Fibroblast of mammary gland (primary cell): Measurements from ENCODE around the gene AVEN.
A peak's percentile ranks its signal among the peaks of the same experiment; 100 is the strongest.

Experiments used
- DNase-seq: peaks from one replicate; pipeline ENCODE4 v3.0.0-alpha.2; 2010; ENCODE audit warnings: low read depth
- H3K4me3 ChIP-seq: 2 replicates; pipeline ENCODE4 v1.5.1; 2011; ENCODE audit warnings: low read depth, mild to moderate bottlenecking, low read length, moderate library complexity; ENCODE audit not compliant: control insufficient read depth
- CTCF ChIP-seq: conservative IDR thresholded peaks from 2 replicates; pipeline ENCODE4 v1.5.1; 2011; ENCODE audit warnings: low read depth, low read length, inconsistent platforms; ENCODE audit not compliant: control insufficient read depth, insufficient read depth

The AVEN gene

GRCh38 chr15:33864360-33865075, 174.5 kb downstream of the AVEN start:
- no peak overlapping the region for H3K4me3 ChIP-seq
- no peak for TF ChIP-seq CTCF
- no peak for DNase-seq

- TF ChIP-seq CTCF: no peak
- H3K4me3 ChIP-seq: no peak overlapping the region
- DNase-seq: peak; percentile 47
These were observed 178.2 kb downstream of the AVEN start for GRCh38 chr15:33860754-33861153.

- no peak for DNase-seq
- TF ChIP-seq CTCF: no peak
- H3K4me3 ChIP-seq: no peak overlapping the region
These were observed 178.9 kb downstream of the AVEN start for GRCh38 chr15:33859992-33860545.

GRCh38 chr15:33858836-33859235, 180.2 kb downstream of the AVEN start:
- no peak for TF ChIP-seq CTCF
- no peak overlapping the region for H3K4me3 ChIP-seq
- no peak for DNase-seq

GRCh38 chr15:33857726-33858125, 181.3 kb downstream of the AVEN start:
- H3K4me3 ChIP-seq: no peak overlapping the region
- DNase-seq: no peak
- TF ChIP-seq CTCF: no peak

GRCh38 chr15:33852570-33852969, 186.4 kb downstream of the AVEN start:
- H3K4me3 ChIP-seq: no peak overlapping the region
- no peak for TF ChIP-seq CTCF
- peak; percentile 65 for DNase-seq
